GM19099 (cell line): ENCODE measurements around the gene CNIH2.
A peak's percentile ranks its signal among the peaks of the same experiment; 100 is the strongest.

ENCODE experiments used
- POLR2A ChIP-seq: IDR thresholded peaks from 3 replicates; pipeline ENCODE4 v1.6.1; 2011; ENCODE audit warnings: low read depth; ENCODE audit not compliant: insufficient read length; ENCODE audit errors: extremely low read depth

CNIH2 gene

GRCh38 chr11:66313321-66314185 lies 35.6 kb downstream of the CNIH2 start:
- no peak for TF ChIP-seq POLR2A

- TF ChIP-seq POLR2A = no peak
Observed at GRCh38 chr11:66314186-66314501, 36.2 kb downstream of the CNIH2 start.

GRCh38 chr11:66314561-66315497 lies 36.9 kb downstream of the CNIH2 start:
- TF ChIP-seq POLR2A = no peak

- no peak for TF ChIP-seq POLR2A
Observed at GRCh38 chr11:66315498-66315885, 37.5 kb downstream of the CNIH2 start.

- no peak for TF ChIP-seq POLR2A
Observed at GRCh38 chr11:66315921-66316811, 38.2 kb downstream of the CNIH2 start.

- TF ChIP-seq POLR2A = no peak
Observed at GRCh38 chr11:66316849-66317251, 38.9 kb downstream of the CNIH2 start, which contains the start of gene CD248. Gene CD248 (minus strand): TSS chr11:66317044. CDS start chr11:66317027, 17 bp downstream.

- peak; percentile 41 for TF ChIP-seq POLR2A
Observed at GRCh38 chr11:66317322-66317722, 39.3 kb downstream of the CNIH2 start.

GRCh38 chr11:66317723-66318599 lies 40.0 kb downstream of the CNIH2 start:
- no peak for TF ChIP-seq POLR2A

GRCh38 chr11:66318600-66318970 lies 40.6 kb downstream of the CNIH2 start:
- TF ChIP-seq POLR2A = no peak

- TF ChIP-seq POLR2A = no peak
Observed at GRCh38 chr11:66321606-66322005, 43.6 kb downstream of the CNIH2 start.

- TF ChIP-seq POLR2A = no peak
Observed at GRCh38 chr11:66322732-66323427, 44.9 kb downstream of the CNIH2 start.

GRCh38 chr11:66323684-66324083 lies 45.7 kb downstream of the CNIH2 start:
- TF ChIP-seq POLR2A = no peak

GRCh38 chr11:66324664-66325063 lies 46.7 kb downstream of the CNIH2 start:
- no peak for TF ChIP-seq POLR2A
